PC-9 (cell line): ENCODE results near the gene SETD4. TPM values are rescaled to one million over a fixed set of nuclear protein-coding genes. Genes with fewer than 3 reads are reported as not detected.
A peak's percentile ranks its signal among the peaks of the same experiment; 100 is the strongest.

Experiments used
- BruUV-seq: library from RNA; stranded (reverse); fragments of 400-500 nt; replicated peaks from 2 replicates; lab custom pipeline; 2021; lab: Mats Ljungman, UMichigan
- CTCF ChIA-PET: fragments of 300-600 bp; sonication (Branson Sonifier 250); formaldehyde crosslinking; loops from one replicate; lab custom pipeline; 2022; ENCODE audit warnings: antibody characterized with exemption; lab: Charles Lee
- POLR2A ChIA-PET: fragments of 300-600 bp; sonication (Branson Sonifier 250); formaldehyde crosslinking; loops from one replicate; lab custom pipeline; 2022; ENCODE audit warnings: antibody characterized with exemption; ENCODE audit not compliant: unreplicated experiment; lab: Charles Lee
- DNase-seq, 2 experiments: peaks; one replicate each; pipeline versions ENCODE4 v3.0.0 to v3.0.0-alpha.2; 2015 to 2022; ENCODE audit warnings: mixed read lengths in 1 of 2
- H2AFZ ChIP-seq: fragments of 200-600 bp; sonication (generic); 2 replicates; pipeline ENCODE4 v1.8.1; 2017; ENCODE audit warnings: antibody characterized with exemption
- H3F3A ChIP-seq: fragments of 200-600 bp; sonication (generic); 2 replicates; pipeline ENCODE4 v1.8.1; 2017; ENCODE audit warnings: antibody characterized with exemption, mild to moderate bottlenecking, low read depth; ENCODE audit not compliant: insufficient read depth
- H3K27ac ChIP-seq: fragments of 200-600 bp; sonication (generic); 2 replicates; pipeline ENCODE4 v1.6.1; 2016; ENCODE audit warnings: mixed run types
- H3K27me3 ChIP-seq: fragments of 200-600 bp; sonication (generic); 2 replicates; pipeline ENCODE4 v1.6.1; 2016; ENCODE audit warnings: low read depth, mixed run types; ENCODE audit not compliant: insufficient read depth
- H3K36me3 ChIP-seq: fragments of 200-600 bp; sonication (generic); 2 replicates; pipeline ENCODE4 v1.6.1; 2016; ENCODE audit warnings: low read depth, mixed run types
- H3K4me1 ChIP-seq: fragments of 200-600 bp; sonication (generic); replicated peaks from 2 replicates; pipeline ENCODE4 v1.6.1; 2016; ENCODE audit warnings: mixed run types; ENCODE audit not compliant: insufficient read depth
- H3K4me2 ChIP-seq: fragments of 200-600 bp; sonication (generic); 2 replicates; pipeline ENCODE4 v1.6.1; 2017; ENCODE audit warnings: mixed run types
- H3K4me3 ChIP-seq: fragments of 200-600 bp; sonication (generic); 2 replicates; pipeline ENCODE4 v1.6.1; 2016; ENCODE audit warnings: mixed run types
- H3K79me2 ChIP-seq: fragments of 200-600 bp; sonication (generic); 2 replicates; pipeline ENCODE4 v1.6.1; 2017; ENCODE audit warnings: low read depth, mixed run types
- H3K9me2 ChIP-seq: fragments of 200-600 bp; sonication (generic); 2 replicates; pipeline ENCODE4 v1.8.1; 2017; ENCODE audit warnings: mild to moderate bottlenecking; ENCODE audit not compliant: insufficient read depth
- H3K9me3 ChIP-seq: fragments of 200-600 bp; sonication (generic); 2 replicates; pipeline ENCODE4 v1.8.1; 2016; ENCODE audit warnings: low read depth; ENCODE audit not compliant: insufficient read depth
- H4K20me1 ChIP-seq: fragments of 200-600 bp; sonication (generic); 2 replicates; pipeline ENCODE4 v1.8.1; 2017; ENCODE audit not compliant: insufficient read depth
- EZH2 ChIP-seq: fragments of 200-600 bp; sonication (generic); IDR thresholded peaks from 2 replicates; pipeline ENCODE4 v1.8.0; 2017; ENCODE audit warnings: antibody characterized with exemption, low read depth
- intact Hi-C: fragments of 100-400 bp; cut with micrococcal nuclease; formaldehyde crosslinking; loops from one replicate; pipeline ENCODE4 v1.10.0; 2022; ENCODE audit not compliant: unreplicated experiment
- total RNA-seq: library from RNA; stranded (reverse); gene quantifications from 2 replicates; pipeline ENCODE4 v1.2.3, GENCODE V29; 2021
- TF ChIP-seq, protein P1 (sequence below): fragments of 200-600 bp; sonication (generic); conservative IDR thresholded peaks from 2 replicates; pipeline ENCODE4 v1.6.1; 2017; ENCODE audit warnings: mixed run types, antibody characterized with exemption, mild to moderate bottlenecking, moderate library complexity

The SETD4 gene
- total RNA-seq, 1 experiment from 2014 or later: 27.3 TPM

DNA sequence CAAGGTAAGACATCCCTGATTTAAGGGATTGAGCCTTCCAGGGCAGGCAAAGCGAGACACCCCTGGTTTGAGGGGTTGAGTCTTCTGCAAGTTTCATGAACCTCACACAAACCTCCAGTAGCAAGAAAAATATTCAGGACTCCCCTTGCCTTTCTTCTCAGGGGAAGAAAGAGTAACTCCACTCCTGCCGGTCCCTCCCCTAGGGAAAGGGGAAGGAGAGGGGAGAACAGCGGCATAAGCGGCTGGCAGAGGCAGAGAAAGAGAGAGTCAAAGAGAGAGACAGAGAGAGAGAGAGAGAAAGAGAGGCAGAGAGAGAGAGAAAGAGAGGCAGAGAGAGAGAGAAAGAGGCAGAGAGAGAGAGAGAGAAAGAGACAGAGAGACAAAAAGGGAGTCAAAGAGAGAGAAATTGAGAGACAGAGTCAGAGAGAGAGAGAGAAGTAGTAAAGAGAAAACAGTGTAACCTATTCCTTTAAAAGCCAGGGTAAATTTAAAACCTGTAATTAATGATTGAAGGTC is 45.1 kb upstream of the SETD4 start:
- H3K27ac ChIP-seq: no peak overlapping the region
- H3K9me2 ChIP-seq: no peaks in the 10 kb centered on the region
- H2AFZ ChIP-seq: no peak overlapping the region
- H4K20me1 ChIP-seq: no peaks in the 10 kb centered on the region
- no peak for DNase-seq
- TF ChIP-seq, protein P1, sequence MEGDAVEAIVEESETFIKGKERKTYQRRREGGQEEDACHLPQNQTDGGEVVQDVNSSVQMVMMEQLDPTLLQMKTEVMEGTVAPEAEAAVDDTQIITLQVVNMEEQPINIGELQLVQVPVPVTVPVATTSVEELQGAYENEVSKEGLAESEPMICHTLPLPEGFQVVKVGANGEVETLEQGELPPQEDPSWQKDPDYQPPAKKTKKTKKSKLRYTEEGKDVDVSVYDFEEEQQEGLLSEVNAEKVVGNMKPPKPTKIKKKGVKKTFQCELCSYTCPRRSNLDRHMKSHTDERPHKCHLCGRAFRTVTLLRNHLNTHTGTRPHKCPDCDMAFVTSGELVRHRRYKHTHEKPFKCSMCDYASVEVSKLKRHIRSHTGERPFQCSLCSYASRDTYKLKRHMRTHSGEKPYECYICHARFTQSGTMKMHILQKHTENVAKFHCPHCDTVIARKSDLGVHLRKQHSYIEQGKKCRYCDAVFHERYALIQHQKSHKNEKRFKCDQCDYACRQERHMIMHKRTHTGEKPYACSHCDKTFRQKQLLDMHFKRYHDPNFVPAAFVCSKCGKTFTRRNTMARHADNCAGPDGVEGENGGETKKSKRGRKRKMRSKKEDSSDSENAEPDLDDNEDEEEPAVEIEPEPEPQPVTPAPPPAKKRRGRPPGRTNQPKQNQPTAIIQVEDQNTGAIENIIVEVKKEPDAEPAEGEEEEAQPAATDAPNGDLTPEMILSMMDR: no peak
- TF ChIP-seq EZH2: no peak
- no peak overlapping the region for H3K4me2 ChIP-seq
- H3K27me3 ChIP-seq: no peaks in the 10 kb centered on the region
- no TSS peak for BruUV-seq
- H3F3A ChIP-seq: no peaks in the 10 kb centered on the region
- no peaks in the 10 kb centered on the region for H3K9me3 ChIP-seq
- no peaks in the 10 kb centered on the region for H3K79me2 ChIP-seq
- CTCF ChIA-PET: interaction anchor here (0.6 kb wide), 1 partner anchor 65 kb away, joined by 3 read pairs; no protein-coding TSS in a partner anchor
- no peak overlapping the region for H3K4me3 ChIP-seq
- H3K36me3 ChIP-seq: no peaks in the 10 kb centered on the region
- intact Hi-C loops: no loop called here
- POLR2A ChIA-PET: no interaction called here
- H3K4me1 ChIP-seq: no peaks in the 10 kb centered on the region

DNA sequence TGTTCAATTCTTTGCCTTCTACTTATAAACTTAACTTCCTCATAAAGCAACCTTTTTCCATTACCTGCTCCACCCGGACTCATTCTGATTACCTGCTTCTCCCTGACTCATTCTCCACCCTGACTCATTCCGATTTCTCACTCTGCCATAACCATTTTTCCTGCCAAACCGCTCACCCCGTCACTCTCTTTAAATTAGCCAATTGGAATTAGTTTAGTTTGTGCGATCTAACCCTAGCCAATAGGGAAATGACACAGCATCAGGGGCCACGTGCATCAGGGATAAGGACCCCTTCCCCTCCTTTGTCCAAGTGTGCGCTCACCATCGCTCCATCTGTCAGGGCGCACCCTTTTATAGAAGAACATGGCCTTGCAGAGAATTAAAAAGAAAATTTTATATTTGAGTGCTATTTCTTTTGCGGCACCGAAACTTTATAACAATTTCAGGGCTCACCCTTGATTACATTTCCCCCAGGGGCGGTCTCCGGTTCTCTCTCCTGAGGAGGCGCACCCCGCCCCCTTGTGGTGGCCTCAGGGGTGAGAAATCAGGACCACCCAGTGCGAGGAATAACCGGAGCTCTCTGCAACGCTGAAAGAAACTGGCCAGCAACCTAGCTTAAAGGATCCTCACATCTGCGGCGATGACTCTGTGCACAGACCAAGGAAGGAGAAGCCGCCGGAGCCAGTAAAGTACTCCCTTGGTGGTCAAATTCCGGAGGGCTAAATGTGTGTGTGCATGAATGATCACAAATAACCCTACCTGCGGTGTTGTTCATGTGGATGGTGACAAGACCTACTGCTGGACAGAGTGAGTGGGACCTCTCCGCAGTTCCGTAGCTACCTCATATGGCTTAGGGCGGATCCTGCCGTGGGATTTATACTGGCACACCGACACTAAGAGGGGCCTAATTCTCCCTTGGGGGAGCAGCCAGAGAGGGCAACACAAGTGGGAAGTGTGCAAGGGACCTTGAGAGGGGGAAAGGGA is 44.3 kb upstream of the SETD4 start:
- DNase-seq: no peak
- Histone ChIP-seq H3K36me3 (no peaks in the 10 kb centered on the region), H3K79me2 (no peaks in the 10 kb centered on the region), H3K4me1 (no peaks in the 10 kb centered on the region), H4K20me1 (no peaks in the 10 kb centered on the region), H3F3A (no peaks in the 10 kb centered on the region), H3K27ac (no peak overlapping the region), H3K9me3 (no peaks in the 10 kb centered on the region), H2AFZ (no peak overlapping the region), H3K27me3 (no peaks in the 10 kb centered on the region), H3K4me2 (no peak overlapping the region), H3K9me2 (no peaks in the 10 kb centered on the region), H3K4me3 (no peak overlapping the region)
- TF ChIP-seq, protein P1: no peak
- TF ChIP-seq EZH2: no peak
- no TSS peak for BruUV-seq
- POLR2A ChIA-PET: no interaction called here
- intact Hi-C loops: no loop called here
- CTCF ChIA-PET: interaction anchor here (0.6 kb wide), 1 partner anchor 64 kb away, joined by 3 read pairs; no protein-coding TSS in a partner anchor

DNA sequence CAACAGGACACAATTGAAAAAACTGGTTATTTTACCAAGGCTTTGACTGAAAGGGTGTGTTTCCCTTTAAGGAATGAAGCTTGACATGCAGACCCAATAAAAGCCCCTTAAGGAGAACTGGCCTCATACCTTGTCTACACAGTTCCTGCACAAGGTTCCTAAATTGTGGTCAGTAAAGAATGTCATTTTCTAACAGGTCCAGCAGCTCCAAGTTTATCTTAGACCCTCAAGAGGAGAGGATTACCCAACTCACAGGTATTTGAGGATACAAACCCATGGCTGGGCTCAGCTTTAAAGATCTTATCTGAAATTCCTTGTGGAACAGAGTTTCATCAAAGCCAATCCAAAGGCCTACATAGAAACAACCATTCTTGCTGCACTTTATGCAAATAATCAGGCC is 43.1 kb upstream of the SETD4 start:
- TF ChIP-seq, protein P1: no peak
- no peak for TF ChIP-seq EZH2
- Histone ChIP-seq H4K20me1 (no peaks in the 10 kb centered on the region), H3K36me3 (no peaks in the 10 kb centered on the region), H3K27ac (no peak overlapping the region), H3K4me3 (no peak overlapping the region), H3F3A (no peaks in the 10 kb centered on the region), H3K9me2 (no peaks in the 10 kb centered on the region), H3K79me2 (no peaks in the 10 kb centered on the region), H3K4me1 (no peaks in the 10 kb centered on the region), H3K27me3 (no peaks in the 10 kb centered on the region), H3K9me3 (no peaks in the 10 kb centered on the region), H3K4me2 (no peak overlapping the region), H2AFZ (no peak overlapping the region)
- BruUV-seq: no TSS peak
- DNase-seq: peak in 1 of 2 experiments; percentile 43
- CTCF ChIA-PET: interaction anchor here (0.6 to 0.8 kb wide), 2 partner anchors 10 kb away, joined by 3 read pairs; no protein-coding TSS in a partner anchor
- intact Hi-C loops: no loop called here
- POLR2A ChIA-PET: no interaction called here
